GM13976 (cell line): ENCODE measurements around the gene TMEM218.
A peak's percentile ranks its signal among the peaks of the same experiment; 100 is the strongest.

ENCODE experiments used
- DNase-seq: peaks from one replicate; pipeline ENCODE4 v3.0.0; 2012; ENCODE audit warnings: low spot score
- in situ Hi-C: fragments of 300-500 bp; cut with MboI; formaldehyde crosslinking; loops from one replicate; pipeline ENCODE4 v1.12.0; 2022; ENCODE audit warnings: low sequenced_read_pairs, mixed read lengths, inconsistent platforms; ENCODE audit not compliant: unreplicated experiment
- TF ChIP-seq, protein P1 (sequence below): IDR thresholded peaks from 2 replicates; pipeline ENCODE4 v1.5.1; 2012; ENCODE audit warnings: borderline replicate concordance, mild to moderate bottlenecking; ENCODE audit not compliant: insufficient read depth; ENCODE audit errors: extremely low read depth, missing control alignments, control extremely low read depth

The TMEM218 gene

DNA sequence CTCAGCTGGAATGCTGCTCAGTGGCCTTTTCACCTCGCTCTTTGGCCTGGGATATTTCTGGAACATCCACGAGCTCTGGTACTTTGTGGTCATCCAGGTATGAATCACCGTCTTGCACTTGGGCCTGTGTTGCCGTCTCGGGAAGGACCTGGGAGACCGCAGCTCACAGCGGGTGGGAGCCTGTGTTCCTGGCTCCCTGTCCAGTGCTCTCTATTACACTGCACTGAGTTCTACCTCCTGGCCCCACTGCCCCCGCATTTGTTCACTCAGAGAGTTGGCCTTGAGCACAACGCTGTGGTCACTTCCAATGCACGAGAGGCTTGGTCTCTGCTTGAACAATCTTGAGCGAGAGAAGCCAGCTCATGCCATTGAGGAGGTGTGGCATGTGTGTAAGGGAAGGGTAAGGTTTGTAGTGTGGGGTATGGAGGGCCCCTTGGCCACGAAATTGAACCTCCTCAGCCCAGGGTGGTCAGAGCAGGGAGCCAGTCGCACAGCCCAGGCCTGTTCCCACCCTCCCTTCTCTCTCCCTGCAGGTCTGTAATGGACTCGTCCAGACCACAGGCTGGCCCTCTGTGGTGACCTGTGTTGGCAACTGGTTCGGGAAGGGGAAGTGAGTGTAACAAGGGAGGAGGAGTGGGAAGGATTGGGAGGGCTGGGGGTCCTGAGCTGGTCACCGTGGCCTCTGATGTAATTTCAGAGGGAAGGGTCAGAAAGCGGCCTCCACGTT is 32.1 kb downstream of the TMEM218 start:
- in situ Hi-C loops, result no loop called here
- no peak for DNase-seq
- TF ChIP-seq, protein P1, sequence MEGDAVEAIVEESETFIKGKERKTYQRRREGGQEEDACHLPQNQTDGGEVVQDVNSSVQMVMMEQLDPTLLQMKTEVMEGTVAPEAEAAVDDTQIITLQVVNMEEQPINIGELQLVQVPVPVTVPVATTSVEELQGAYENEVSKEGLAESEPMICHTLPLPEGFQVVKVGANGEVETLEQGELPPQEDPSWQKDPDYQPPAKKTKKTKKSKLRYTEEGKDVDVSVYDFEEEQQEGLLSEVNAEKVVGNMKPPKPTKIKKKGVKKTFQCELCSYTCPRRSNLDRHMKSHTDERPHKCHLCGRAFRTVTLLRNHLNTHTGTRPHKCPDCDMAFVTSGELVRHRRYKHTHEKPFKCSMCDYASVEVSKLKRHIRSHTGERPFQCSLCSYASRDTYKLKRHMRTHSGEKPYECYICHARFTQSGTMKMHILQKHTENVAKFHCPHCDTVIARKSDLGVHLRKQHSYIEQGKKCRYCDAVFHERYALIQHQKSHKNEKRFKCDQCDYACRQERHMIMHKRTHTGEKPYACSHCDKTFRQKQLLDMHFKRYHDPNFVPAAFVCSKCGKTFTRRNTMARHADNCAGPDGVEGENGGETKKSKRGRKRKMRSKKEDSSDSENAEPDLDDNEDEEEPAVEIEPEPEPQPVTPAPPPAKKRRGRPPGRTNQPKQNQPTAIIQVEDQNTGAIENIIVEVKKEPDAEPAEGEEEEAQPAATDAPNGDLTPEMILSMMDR, result no peak

GRCh38 chr11:125078516-125079140 is 32.8 kb downstream of the TMEM218 start:
- in situ Hi-C loops, result no loop called here
- TF ChIP-seq, protein P1, result no peak

DNA sequence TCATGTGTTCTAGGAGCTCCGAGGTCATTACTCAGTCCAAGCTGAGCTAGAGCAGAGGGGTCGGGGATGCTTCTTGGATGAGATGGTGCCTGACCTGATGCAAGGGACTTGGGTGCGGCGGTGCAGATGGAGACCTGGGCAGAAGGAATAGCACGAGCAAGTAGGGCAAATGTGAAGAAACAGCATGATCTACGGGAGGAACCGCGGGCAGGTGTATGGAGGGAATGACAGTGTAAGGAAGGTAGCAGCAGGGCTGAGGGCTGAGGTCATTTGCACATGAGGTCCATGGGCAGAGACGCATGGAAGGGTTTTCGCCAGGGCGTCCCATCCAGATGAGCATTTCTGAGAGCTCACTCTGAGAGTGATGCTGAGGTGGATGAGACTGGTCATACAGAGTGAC is 33.4 kb downstream of the TMEM218 start:
- TF ChIP-seq, protein P1, result no peak
- DNase-seq, result no peak
- in situ Hi-C loops, result no loop called here

More at GRCh38 chr11:125078516-125079140, 32.8 kb downstream of the TMEM218 start:
- peak; percentile 16 for DNase-seq

DNA sequence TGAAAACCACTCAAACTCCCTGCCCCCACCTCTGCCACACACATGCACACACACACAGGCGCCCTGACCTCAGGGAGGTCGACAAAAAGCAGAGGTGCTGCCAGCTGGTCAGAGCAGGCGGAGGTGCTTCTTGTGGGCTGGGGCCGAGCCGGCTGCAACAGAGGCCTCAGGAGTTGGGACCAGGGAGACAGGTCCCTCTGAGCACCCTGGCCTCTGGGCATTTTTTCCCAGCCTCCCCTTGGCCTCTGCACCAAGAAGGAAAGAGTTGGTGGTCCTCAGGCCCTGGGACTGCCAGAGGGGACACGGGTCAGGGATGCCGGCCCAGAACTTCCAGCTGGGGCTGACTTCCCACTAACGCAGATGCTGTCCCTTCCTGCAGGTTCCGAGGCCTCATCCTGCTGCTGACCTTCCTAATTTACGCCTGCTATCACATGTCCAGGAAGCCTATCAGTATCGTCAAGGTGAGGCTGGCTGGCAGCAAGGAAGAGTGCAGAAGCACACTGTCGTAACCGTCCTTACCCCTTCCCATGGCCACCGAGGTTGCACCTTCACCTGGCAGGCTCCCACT is 35.0 kb downstream of the TMEM218 start:
- TF ChIP-seq, protein P1, result no peak
- in situ Hi-C loops, result no loop called here
- DNase-seq, result peak; percentile 14

- peak; percentile 18 for DNase-seq
- in situ Hi-C loops, result no loop called here
- TF ChIP-seq, protein P1, result no peak
Measured at GRCh38 chr11:125075900-125076317, 35.5 kb downstream of the TMEM218 start.

GRCh38 chr11:125075242-125075625 is 36.2 kb downstream of the TMEM218 start:
- in situ Hi-C loops, result no loop called here
- TF ChIP-seq, protein P1, result no peak
- DNase-seq, result peak; percentile 28
